IPS-20b (cell line): ENCODE results near the gene SERPINB4.
"Not testable (repeated sequence)": the region's sequence is repeated elsewhere in the genome, so short reads cannot be mapped to it uniquely, and the experiment has no call there.

Experiments used
- H3K27ac ChIP-seq: one replicate; pipeline ENCODE4 v1.5.1; 2013; ENCODE audit warnings: low read length
- H3K27me3 ChIP-seq: 2 replicates; pipeline ENCODE4 v1.6.1; 2013; ENCODE audit warnings: mild to moderate bottlenecking, low read length, inconsistent platforms; ENCODE audit not compliant: insufficient read depth
- H3K36me3 ChIP-seq: 2 replicates; pipeline ENCODE4 v1.6.1; 2013; ENCODE audit warnings: low read depth, mild to moderate bottlenecking, inconsistent platforms, low read length, moderate library complexity; ENCODE audit not compliant: insufficient read depth
- H3K4me1 ChIP-seq: 2 replicates; pipeline ENCODE4 v1.6.1; 2013; ENCODE audit warnings: mild to moderate bottlenecking, control low read depth, inconsistent platforms, low read length, moderate library complexity; ENCODE audit not compliant: insufficient read depth
- H3K4me3 ChIP-seq: 2 replicates; pipeline ENCODE4 v1.5.1; 2013; ENCODE audit warnings: mild to moderate bottlenecking, low read length, inconsistent platforms
- H3K9ac ChIP-seq: 2 replicates; pipeline ENCODE4 v1.6.1; 2013; ENCODE audit warnings: low read depth, mild to moderate bottlenecking, inconsistent platforms, low read length, moderate library complexity
- H3K9me3 ChIP-seq: 2 replicates; pipeline ENCODE4 v1.6.1; 2013; ENCODE audit warnings: mild to moderate bottlenecking, low read depth, low read length, inconsistent platforms; ENCODE audit not compliant: insufficient read depth

The SERPINB4 gene

GRCh38 chr18:63661750-63662149, 17.7 kb upstream of the SERPINB4 start, which contains the start of gene SERPINB3:
TSS of gene SERPINB3 (minus strand) at chr18:63661893. CDS start at chr18:63661216, 677 bp downstream.
- H3K9me3 ChIP-seq, H3K4me1 ChIP-seq, H3K36me3 ChIP-seq, H3K27ac ChIP-seq, H3K27me3 ChIP-seq, H3K9ac ChIP-seq, H3K4me3 ChIP-seq: not testable (repeated sequence)

DNA sequence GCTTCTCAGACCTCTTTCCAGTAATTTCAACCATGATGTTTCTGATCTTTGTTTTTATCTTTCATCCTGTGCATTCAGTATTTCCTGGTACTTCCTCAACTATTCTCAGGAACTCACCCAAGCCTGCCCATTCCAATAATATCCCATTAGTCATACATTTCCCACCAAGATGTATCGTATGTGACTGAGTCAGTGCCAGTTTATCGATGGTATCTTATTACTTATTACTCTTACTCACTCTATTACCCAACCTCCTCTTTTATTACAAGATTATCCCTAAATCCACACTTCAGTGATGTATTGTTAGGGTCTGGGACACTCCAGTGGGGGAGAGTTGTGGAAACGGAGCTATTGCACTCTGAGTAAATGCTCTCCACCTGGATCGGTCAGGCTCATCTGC, 14.9 kb upstream of the SERPINB4 start:
- not testable (repeated sequence) for H3K27me3 ChIP-seq, H3K4me3 ChIP-seq, H3K36me3 ChIP-seq, H3K4me1 ChIP-seq, H3K9me3 ChIP-seq, H3K27ac ChIP-seq, H3K9ac ChIP-seq

GRCh38 chr18:63650271-63650670, 6.2 kb upstream of the SERPINB4 start:
- not testable (repeated sequence) for H3K4me1 ChIP-seq, H3K36me3 ChIP-seq, H3K9me3 ChIP-seq, H3K9ac ChIP-seq, H3K4me3 ChIP-seq, H3K27me3 ChIP-seq, H3K27ac ChIP-seq

DNA sequence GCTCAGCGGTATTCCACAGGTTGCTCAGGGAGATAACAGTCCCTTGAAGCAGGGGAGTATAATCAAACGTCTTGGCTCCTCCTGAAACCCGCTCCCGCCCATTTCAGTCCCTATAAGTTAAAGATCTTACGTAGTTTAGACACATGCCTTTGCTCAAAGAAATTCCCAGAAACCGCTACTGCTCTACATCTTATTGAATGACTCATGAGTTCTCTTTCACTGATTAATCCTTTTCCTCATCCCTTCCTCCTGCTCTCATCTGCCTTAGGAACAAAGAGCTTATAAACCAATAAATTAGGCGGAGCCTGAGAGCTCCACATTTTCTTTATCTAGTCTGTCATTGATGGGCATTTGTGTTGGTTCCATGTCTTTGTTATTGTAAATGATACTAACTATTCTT, 4.2 kb upstream of the SERPINB4 start:
- H3K9ac ChIP-seq, result no peak overlapping the region
- peaks cover 6% of the 10 kb centered on the region; the same call in 1 of the 2 replicates for H3K4me1 ChIP-seq
- H3K9me3 ChIP-seq, result no peaks in the 10 kb centered on the region
- no peak overlapping the region for H3K4me3 ChIP-seq
- no peak overlapping the region for H3K27ac ChIP-seq
- H3K27me3 ChIP-seq, result no peaks in the 10 kb centered on the region
- no peaks in the 10 kb centered on the region for H3K36me3 ChIP-seq

GRCh38 chr18:63646936-63647335, 2.9 kb upstream of the SERPINB4 start:
- Histone ChIP-seq H3K4me1 (peaks cover 6% of the 10 kb centered on the region; the same call in 1 of the 2 replicates), H3K27me3 (no peaks in the 10 kb centered on the region), H3K9ac (no peak overlapping the region), H3K36me3 (no peaks in the 10 kb centered on the region), H3K9me3 (no peaks in the 10 kb centered on the region), H3K27ac (no peak overlapping the region), H3K4me3 (no peak overlapping the region)

DNA sequence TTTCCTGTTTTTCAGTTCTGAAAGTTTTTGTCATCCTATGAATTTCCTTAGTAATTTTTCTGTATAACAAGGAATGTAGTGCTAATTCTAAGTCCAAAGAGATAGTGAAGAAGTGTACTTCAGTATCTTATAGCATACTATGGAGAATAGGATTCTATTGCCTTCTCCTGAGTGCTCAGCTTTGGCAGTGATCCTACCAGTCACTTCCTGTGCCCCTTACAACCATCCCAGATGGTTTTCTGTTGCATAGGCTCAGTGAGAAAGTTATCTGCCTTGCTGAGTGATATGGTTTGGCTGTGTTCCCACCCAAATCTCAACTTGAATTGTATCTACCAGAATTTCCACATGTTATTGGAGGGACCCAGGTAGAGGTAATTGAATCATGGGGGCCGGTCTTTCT, 638 bp upstream of the SERPINB4 start:
- H3K27ac ChIP-seq, H3K9ac ChIP-seq, H3K36me3 ChIP-seq, H3K27me3 ChIP-seq, H3K4me3 ChIP-seq, H3K4me1 ChIP-seq, H3K9me3 ChIP-seq: not testable (repeated sequence)

DNA sequence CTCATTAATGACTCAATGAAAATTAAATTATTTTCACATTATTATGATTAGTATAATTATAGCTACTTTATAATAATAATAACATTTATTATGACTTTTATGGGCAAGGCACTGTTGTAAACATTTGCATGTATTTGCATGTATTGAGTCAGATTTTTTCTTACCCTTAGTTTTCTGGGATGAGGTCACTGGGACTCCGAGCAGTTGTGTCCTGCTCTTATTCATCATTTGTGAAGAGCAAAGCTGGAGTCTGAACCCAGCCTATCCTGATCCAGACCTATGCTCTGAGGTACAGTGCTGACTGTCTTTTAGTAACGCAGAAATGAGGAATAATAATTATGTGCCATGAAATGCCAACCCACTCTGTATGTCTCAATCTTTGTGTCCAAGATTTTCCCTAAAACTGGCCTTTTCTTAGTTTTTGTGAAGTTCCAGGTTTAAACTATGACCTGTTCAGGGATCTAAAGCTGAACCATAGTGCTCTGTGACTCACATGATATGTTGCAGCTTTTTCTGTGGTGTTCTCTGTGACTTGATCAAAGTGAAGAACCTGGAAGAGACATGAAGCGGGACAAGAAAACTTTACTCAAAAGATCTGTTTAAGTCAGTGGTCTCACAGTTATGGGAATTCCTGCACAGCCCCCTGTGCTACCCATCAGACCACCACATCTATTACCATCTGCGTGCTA, 1.2 kb downstream of the SERPINB4 start:
- not testable (repeated sequence) for H3K4me3 ChIP-seq, H3K27ac ChIP-seq, H3K9me3 ChIP-seq, H3K36me3 ChIP-seq, H3K9ac ChIP-seq, H3K27me3 ChIP-seq, H3K4me1 ChIP-seq

DNA sequence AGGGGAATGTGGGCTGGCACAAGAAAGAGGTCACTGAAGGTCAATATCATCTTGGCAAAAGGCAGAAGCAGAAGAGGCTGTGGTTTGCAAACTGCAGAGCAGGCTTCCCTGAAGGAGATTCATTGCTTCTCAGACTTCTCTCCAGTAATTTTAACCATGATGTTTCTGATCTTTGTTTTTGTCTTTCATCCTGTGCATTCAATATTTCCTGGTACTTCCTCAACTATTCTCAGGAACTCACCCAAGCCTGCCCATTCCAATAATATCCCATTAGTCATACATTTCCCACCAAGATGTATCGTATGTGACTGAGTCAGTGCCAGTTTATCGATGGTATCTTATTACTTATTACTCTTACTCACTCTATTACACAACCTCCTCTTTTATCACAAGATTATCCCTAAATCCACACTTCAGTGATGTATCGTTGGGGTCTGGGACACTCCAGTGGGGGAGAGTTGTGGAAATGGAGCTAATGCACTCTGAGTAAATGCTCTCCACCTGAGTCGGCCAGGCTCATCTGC, 2.8 kb downstream of the SERPINB4 start:
- H3K4me1 ChIP-seq, H3K27me3 ChIP-seq, H3K9me3 ChIP-seq: not testable (repeated sequence)

DNA sequence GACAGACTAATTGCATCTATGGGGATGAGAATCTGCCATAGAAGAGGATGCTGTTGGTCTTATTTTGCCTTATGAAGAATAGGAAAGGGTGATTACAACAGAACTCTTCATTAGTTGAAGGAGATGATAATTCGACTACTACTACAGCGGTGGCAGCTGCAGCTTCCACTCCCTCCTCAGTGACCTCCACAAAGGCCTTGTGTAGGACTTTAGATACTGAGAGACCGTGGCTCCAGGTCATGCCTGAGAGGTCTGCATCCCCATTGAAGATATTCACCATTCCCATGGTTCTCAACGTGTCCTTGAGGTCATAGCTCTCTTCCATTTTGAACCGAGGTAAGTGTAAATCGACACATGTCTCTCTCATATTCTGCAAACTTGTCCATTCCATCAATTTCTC, 6.4 kb downstream of the SERPINB4 start:
- H3K9me3 ChIP-seq, result 0 out of 2 replicates have a peak, but pooled peaks cover 3% of the 10 kb centered on the region
- H3K27me3 ChIP-seq, result no peaks in the 10 kb centered on the region
- no peak overlapping the region for H3K4me3 ChIP-seq
- H3K4me1 ChIP-seq, result no peaks in the 10 kb centered on the region; the same call in 1 of the 2 replicates
- H3K27ac ChIP-seq, result no peak overlapping the region
- H3K36me3 ChIP-seq, result no peaks in the 10 kb centered on the region
- H3K9ac ChIP-seq, result no peak overlapping the region

More for the DNA sequence above, 2.8 kb downstream of the SERPINB4 start:
- not testable (repeated sequence) for H3K36me3 ChIP-seq, H3K27ac ChIP-seq, H3K9ac ChIP-seq, H3K4me3 ChIP-seq

GRCh38 chr18:63627819-63628218, 16.2 kb downstream of the SERPINB4 start:
- H3K4me1 ChIP-seq, result no peaks in the 10 kb centered on the region
- H3K36me3 ChIP-seq, result no peaks in the 10 kb centered on the region
- H3K9ac ChIP-seq, result no peak overlapping the region
- H3K27ac ChIP-seq, result no peak overlapping the region
- no peak overlapping the region for H3K4me3 ChIP-seq
- H3K9me3 ChIP-seq, result peaks cover 44% of the 10 kb centered on the region
- H3K27me3 ChIP-seq, result no peaks in the 10 kb centered on the region

DNA sequence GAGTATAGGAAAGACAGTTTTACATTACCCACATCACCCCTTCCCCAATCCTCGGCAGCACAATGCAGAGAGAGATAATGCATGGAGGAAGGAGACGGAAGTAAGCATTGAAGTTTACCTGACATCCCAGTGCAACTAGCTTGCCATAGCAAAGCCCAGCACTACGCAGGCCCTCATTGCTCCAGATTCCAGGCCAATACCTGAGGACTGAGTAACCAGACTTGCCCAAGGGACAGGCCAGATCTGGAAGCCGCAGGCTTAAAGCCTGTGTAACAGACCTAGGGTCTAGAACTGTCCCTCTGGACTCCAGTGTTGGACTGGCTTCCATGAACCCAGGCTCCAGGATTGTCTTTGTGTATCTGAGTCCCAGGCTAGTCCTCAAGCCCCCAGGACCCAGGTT, 17.6 kb downstream of the SERPINB4 start:
- no peak overlapping the region for H3K27ac ChIP-seq
- H3K36me3 ChIP-seq, result no peaks in the 10 kb centered on the region
- H3K9me3 ChIP-seq, result peaks cover 44% of the 10 kb centered on the region
- H3K27me3 ChIP-seq, result no peaks in the 10 kb centered on the region
- no peak overlapping the region for H3K4me3 ChIP-seq
- no peaks in the 10 kb centered on the region for H3K4me1 ChIP-seq
- no peak overlapping the region for H3K9ac ChIP-seq

DNA sequence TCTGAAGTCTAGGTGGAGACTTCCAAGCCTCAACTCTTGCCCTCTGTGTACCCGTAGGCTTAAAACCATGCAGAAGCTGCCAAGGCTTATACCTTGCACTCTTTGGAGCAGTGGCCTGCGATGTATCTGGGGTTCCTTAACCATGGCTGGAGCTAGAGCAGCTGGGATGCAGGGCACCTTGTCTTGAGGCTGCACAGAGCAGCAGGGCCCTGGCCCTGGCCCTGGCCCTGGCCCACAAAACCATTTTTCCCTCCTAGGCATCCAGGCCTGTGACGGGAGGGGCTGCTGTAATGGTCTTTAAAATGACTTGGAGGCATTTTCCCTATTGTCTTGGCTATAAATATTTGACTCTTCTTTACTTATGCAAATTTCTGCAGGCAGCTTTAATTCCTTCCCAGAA, 19.2 kb downstream of the SERPINB4 start:
- H3K27me3 ChIP-seq, result no peaks in the 10 kb centered on the region
- no peak overlapping the region for H3K27ac ChIP-seq
- no peak overlapping the region for H3K4me3 ChIP-seq
- H3K36me3 ChIP-seq, result no peaks in the 10 kb centered on the region
- no peaks in the 10 kb centered on the region for H3K4me1 ChIP-seq
- peaks cover 44% of the 10 kb centered on the region for H3K9me3 ChIP-seq
- H3K9ac ChIP-seq, result no peak overlapping the region
